ENCODE measurements around the gene MSLN.

Gene MSLN

GRCh38 chr16:716768-717325 lies 43.7 kb upstream of the MSLN start:
- no peak overlapping the region for H3K4me3 ChIP-seq (ENCODE audit: low read length)
- H4K20me1 ChIP-seq (ENCODE audit: insufficient read depth, low read length): peaks cover 4% of the 10 kb centered on the region; the same call in 1 of the 2 replicates
- no peaks in the 10 kb centered on the region for H3K9me3 ChIP-seq (ENCODE audit: insufficient read depth, low read length)
- H3K27me3 ChIP-seq (ENCODE audit: low read depth, low read length): no peaks in the 10 kb centered on the region; the same call in 1 of the 2 replicates
- H3K9ac ChIP-seq (ENCODE audit: low read length): no peak overlapping the region
- TF ChIP-seq CTCF (IDR thresholded peaks at IDR 0.05; ENCODE audit: low read depth, low read length) (no peak), EZH2phosphoT487 (IDR thresholded peaks at IDR 0.05; ENCODE audit: low read depth) (no peak)
- no peak overlapping the region for H3K27ac ChIP-seq (ENCODE audit: low read length)
- peaks cover 14% of the 10 kb centered on the region for H3K4me1 ChIP-seq (ENCODE audit: low read length)
- H3K36me3 ChIP-seq (replicated peaks; ENCODE audit: low read depth, low read length): no peaks in the 10 kb centered on the region
- H2AFZ ChIP-seq (ENCODE audit: low read depth, low read length): no peak overlapping the region
- H3K4me2 ChIP-seq (ENCODE audit: low read length): no peak overlapping the region
- H3K79me2 ChIP-seq (ENCODE audit: low read length): peaks cover 3% of the 10 kb centered on the region; the same call in 1 of the 2 replicates

- Histone ChIP-seq H3K9ac (ENCODE audit: low read length) (no peak overlapping the region), H3K4me1 (ENCODE audit: low read length) (peaks cover 17% of the 10 kb centered on the region), H3K79me2 (ENCODE audit: low read length) (peaks cover 5% of the 10 kb centered on the region; the same call in 1 of the 2 replicates), H2AFZ (ENCODE audit: low read depth, low read length) (no peak overlapping the region), H4K20me1 (ENCODE audit: insufficient read depth, low read length) (peaks cover 4% of the 10 kb centered on the region; the same call in 1 of the 2 replicates), H3K4me3 (ENCODE audit: low read length) (no peak overlapping the region), H3K27ac (ENCODE audit: low read length) (no peak overlapping the region), H3K9me3 (ENCODE audit: insufficient read depth, low read length) (no peaks in the 10 kb centered on the region), H3K27me3 (ENCODE audit: low read depth, low read length) (no peaks in the 10 kb centered on the region; the same call in 1 of the 2 replicates), H3K36me3 (replicated peaks; ENCODE audit: low read depth, low read length) (no peaks in the 10 kb centered on the region), H3K4me2 (ENCODE audit: low read length) (no peak overlapping the region)
- TF ChIP-seq CTCF (IDR thresholded peaks at IDR 0.05; ENCODE audit: low read depth, low read length): no peak
- TF ChIP-seq EZH2phosphoT487 (IDR thresholded peaks at IDR 0.05; ENCODE audit: low read depth): no peak
Measured at GRCh38 chr16:717450-718245, 42.9 kb upstream of the MSLN start.

- no peaks in the 10 kb centered on the region for H3K9me3 ChIP-seq (ENCODE audit: insufficient read depth, low read length)
- no peak overlapping the region for H3K4me3 ChIP-seq (ENCODE audit: low read length)
- H3K4me1 ChIP-seq (ENCODE audit: low read length): peaks cover 17% of the 10 kb centered on the region
- no peak for TF ChIP-seq EZH2phosphoT487 (IDR thresholded peaks at IDR 0.05; ENCODE audit: low read depth)
- no peak for TF ChIP-seq CTCF (IDR thresholded peaks at IDR 0.05; ENCODE audit: low read depth, low read length)
- H3K79me2 ChIP-seq (ENCODE audit: low read length): peaks cover 5% of the 10 kb centered on the region; the same call in 1 of the 2 replicates
- H3K27ac ChIP-seq (ENCODE audit: low read length): no peak overlapping the region
- peaks cover 4% of the 10 kb centered on the region; the same call in 1 of the 2 replicates for H4K20me1 ChIP-seq (ENCODE audit: insufficient read depth, low read length)
- H3K36me3 ChIP-seq (replicated peaks; ENCODE audit: low read depth, low read length): peaks cover 3% of the 10 kb centered on the region
- no peak overlapping the region for H3K4me2 ChIP-seq (ENCODE audit: low read length)
- no peak overlapping the region for H3K9ac ChIP-seq (ENCODE audit: low read length)
- H3K27me3 ChIP-seq (ENCODE audit: low read depth, low read length): no peaks in the 10 kb centered on the region; the same call in 1 of the 2 replicates
- H2AFZ ChIP-seq (ENCODE audit: low read depth, low read length): no peak overlapping the region
Measured at GRCh38 chr16:718389-718788, 42.1 kb upstream of the MSLN start.

GRCh38 chr16:718922-719321 lies 41.6 kb upstream of the MSLN start:
- H3K4me3 ChIP-seq (ENCODE audit: low read length): no peak overlapping the region
- H3K4me2 ChIP-seq (ENCODE audit: low read length): peak overlapping the region; percentile 8; the same call in 1 of the 2 replicates

More at GRCh38 chr16:718922-719321, 41.6 kb upstream of the MSLN start:
- Histone ChIP-seq H2AFZ (ENCODE audit: low read depth, low read length) (no peak overlapping the region), H3K9me3 (ENCODE audit: insufficient read depth, low read length) (no peaks in the 10 kb centered on the region), H3K27ac (ENCODE audit: low read length) (no peak overlapping the region), H3K79me2 (ENCODE audit: low read length) (peaks cover 5% of the 10 kb centered on the region; the same call in 1 of the 2 replicates), H3K36me3 (replicated peaks; ENCODE audit: low read depth, low read length) (peaks cover 3% of the 10 kb centered on the region), H4K20me1 (ENCODE audit: insufficient read depth, low read length) (peaks cover 4% of the 10 kb centered on the region; the same call in 1 of the 2 replicates), H3K9ac (ENCODE audit: low read length) (no peak overlapping the region), H3K4me1 (ENCODE audit: low read length) (peaks cover 17% of the 10 kb centered on the region), H3K27me3 (ENCODE audit: low read depth, low read length) (no peaks in the 10 kb centered on the region; the same call in 1 of the 2 replicates)
- TF ChIP-seq EZH2phosphoT487 (IDR thresholded peaks at IDR 0.05; ENCODE audit: low read depth): no peak
- no peak for TF ChIP-seq CTCF (IDR thresholded peaks at IDR 0.05; ENCODE audit: low read depth, low read length)

Measured in OCI-LY3 (cell line).